HEK293 (cell line): Measurements from ENCODE around the gene SHANK2.

Source experiments
- ZBTB20 ChIP-seq: fragments of 450-650 bp; formaldehyde crosslinking; IDR thresholded peaks from 2 replicates; pipeline ENCODE4 v1.5.1; 2016; ENCODE audit warnings: missing biosample characterization, missing genetic modification characterization
- ZBTB21 ChIP-seq: fragments of 450-650 bp; formaldehyde crosslinking; IDR thresholded peaks from 2 replicates; pipeline ENCODE4 v1.5.1; 2017; ENCODE audit warnings: missing biosample characterization, missing genetic modification characterization
- ZNF530 ChIP-seq: fragments of 450-650 bp; formaldehyde crosslinking; IDR thresholded peaks from 2 replicates; pipeline ENCODE4 v1.5.1; 2016; ENCODE audit warnings: low read depth, missing biosample characterization, missing genetic modification characterization
- ZNF747 ChIP-seq: fragments of 450-650 bp; formaldehyde crosslinking; IDR thresholded peaks from 2 replicates; pipeline ENCODE4 v1.5.1; 2016; ENCODE audit warnings: missing biosample characterization, missing genetic modification characterization
- TF ChIP-seq, protein P1 (sequence below): fragments of 450-650 bp; formaldehyde crosslinking; IDR thresholded peaks from 2 replicates; pipeline ENCODE4 v1.5.1; 2016; ENCODE audit warnings: missing biosample characterization, missing genetic modification characterization

DNA sequence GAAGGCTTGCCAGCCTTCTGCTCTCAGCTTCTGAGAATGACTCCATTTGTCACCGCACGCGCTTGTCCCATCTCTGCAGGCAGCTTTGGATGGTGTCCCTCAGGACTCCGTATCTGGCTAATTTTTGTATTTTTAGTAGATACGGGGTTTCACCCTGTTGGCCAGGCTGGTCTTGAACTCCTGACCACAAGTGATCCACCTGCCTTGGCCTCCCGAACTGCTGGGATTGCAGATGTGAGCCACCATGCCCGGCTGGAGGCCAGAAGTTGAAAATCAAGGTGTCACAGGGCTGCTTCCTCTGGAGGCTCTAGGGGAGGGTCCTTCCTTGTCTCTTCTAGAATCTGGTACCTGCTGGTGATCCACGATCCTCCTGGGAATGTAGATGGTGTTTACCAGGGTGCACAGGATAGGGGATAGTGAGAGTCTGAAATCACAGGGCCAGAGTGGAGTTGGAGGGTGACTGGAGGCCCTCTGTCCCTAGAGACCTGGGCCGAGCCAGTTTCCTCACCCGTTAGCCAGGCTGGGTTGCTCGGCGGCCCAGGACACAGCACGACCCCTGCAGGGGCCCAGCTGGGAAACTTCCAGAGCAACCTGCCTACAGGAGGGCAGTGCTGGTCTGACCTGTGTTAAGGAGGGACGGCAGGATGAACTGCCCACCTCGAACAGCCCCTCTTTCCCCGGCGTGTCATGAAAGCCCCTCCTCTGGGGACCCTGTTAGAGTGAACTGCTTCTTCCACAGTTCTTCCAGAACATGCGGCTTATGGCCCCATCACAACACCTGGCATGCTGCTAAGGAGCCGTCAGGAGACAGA, 48.9 kb upstream of the SHANK2 start:
- TF ChIP-seq ZBTB20 (tag by site-specific recombination) (no peak), ZNF747 (tag by site-specific recombination) (no peak), ZBTB21 (tag by site-specific recombination) (no peak), ZNF530 (tag by site-specific recombination) (no peak)
- TF ChIP-seq, protein P1, sequence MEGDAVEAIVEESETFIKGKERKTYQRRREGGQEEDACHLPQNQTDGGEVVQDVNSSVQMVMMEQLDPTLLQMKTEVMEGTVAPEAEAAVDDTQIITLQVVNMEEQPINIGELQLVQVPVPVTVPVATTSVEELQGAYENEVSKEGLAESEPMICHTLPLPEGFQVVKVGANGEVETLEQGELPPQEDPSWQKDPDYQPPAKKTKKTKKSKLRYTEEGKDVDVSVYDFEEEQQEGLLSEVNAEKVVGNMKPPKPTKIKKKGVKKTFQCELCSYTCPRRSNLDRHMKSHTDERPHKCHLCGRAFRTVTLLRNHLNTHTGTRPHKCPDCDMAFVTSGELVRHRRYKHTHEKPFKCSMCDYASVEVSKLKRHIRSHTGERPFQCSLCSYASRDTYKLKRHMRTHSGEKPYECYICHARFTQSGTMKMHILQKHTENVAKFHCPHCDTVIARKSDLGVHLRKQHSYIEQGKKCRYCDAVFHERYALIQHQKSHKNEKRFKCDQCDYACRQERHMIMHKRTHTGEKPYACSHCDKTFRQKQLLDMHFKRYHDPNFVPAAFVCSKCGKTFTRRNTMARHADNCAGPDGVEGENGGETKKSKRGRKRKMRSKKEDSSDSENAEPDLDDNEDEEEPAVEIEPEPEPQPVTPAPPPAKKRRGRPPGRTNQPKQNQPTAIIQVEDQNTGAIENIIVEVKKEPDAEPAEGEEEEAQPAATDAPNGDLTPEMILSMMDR (tag by site-specific recombination) = no peak
